Gastrocnemius medialis (tissue), 4 donors: ENCODE data around the gene DBP. TPM values are rescaled to one million over a fixed set of nuclear protein-coding genes. Genes with fewer than 3 reads are reported as not detected.
A peak's percentile ranks its signal among the peaks of the same experiment; 100 is the strongest.

ENCODE experiments used
- ATAC-seq, 2 donors: fragments of 150-250 bp; one replicate each; pipeline ENCODE4 v1.9.1; 2016
- DNase-seq, 2 donors: peaks; one replicate each; pipeline ENCODE4 v3.0.0-alpha.2; 2019
- H3K27ac ChIP-seq, 4 donors: fragments of 200-600 bp; sonication (generic); 1 replicate in 1 of 4; 2 replicates in 3 of 4; pipeline ENCODE4 v1.5.1; 2016 to 2018; ENCODE audit warnings: mild to moderate bottlenecking in 2 of 4, moderate library complexity in 1 of 4
- H3K27me3 ChIP-seq, 3 donors: fragments of 200-600 bp; sonication (generic) in 2 of 3; 1 replicate in 1 of 3; 2 replicates in 2 of 3; pipeline versions ENCODE4 v1.5.1 to v1.6.0; 2016 to 2019; ENCODE audit warnings: mild to moderate bottlenecking in 1 of 3, moderate library complexity in 1 of 3
- H3K36me3 ChIP-seq, 2 donors: fragments of 200-600 bp; sonication (generic) in 1 of 2; one replicate each; pipeline ENCODE4 v1.5.1; 2017 to 2018
- H3K4me1 ChIP-seq, 2 donors: fragments of 200-600 bp; sonication (generic) in 1 of 2; one replicate each; pipeline ENCODE4 v1.5.1; 2016 to 2017; ENCODE audit warnings: mild to moderate bottlenecking in 2 of 2
- H3K4me3 ChIP-seq, 4 donors: fragments of 200-600 bp; sonication (generic) in 3 of 4; 1 replicate in 1 of 4; 2 replicates in 3 of 4; pipeline ENCODE4 v1.5.1; 2016 to 2019; ENCODE audit warnings: mild to moderate bottlenecking in 2 of 4
- H3K9me3 ChIP-seq, 3 donors: fragments of 200-600 bp; sonication (generic) in 2 of 3; 1 replicate in 1 of 3; 2 replicates in 2 of 3; pipeline ENCODE4 v1.5.1; 2016 to 2019
- POLR2A ChIP-seq, 2 donors: fragments of 450-650 bp; IDR thresholded peaks; one replicate each; pipeline ENCODE4 v1.6.1; 2017; ENCODE audit warnings: antibody characterized with exemption in 2 of 2, mild to moderate bottlenecking in 2 of 2, moderate library complexity in 2 of 2
- in situ Hi-C, 4 donors: fragments of 200-750 bp; cut with MboI; loops; one replicate each; pipeline versions ENCODE4 v1.15.0 to v1.8.0; 2017; ENCODE audit warnings: low sequenced_read_pairs in 4 of 4
- intact Hi-C: fragments of 100-400 bp; cut with DNase I; formaldehyde crosslinking; loops from one replicate; pipeline ENCODE4 v1.15.1; 2023; ENCODE audit warnings: low total_unique reads
- total RNA-seq, 4 donors: library from RNA; depleted of rRNA; stranded (reverse); fragments of >200 nt; gene quantifications; one replicate each; pipeline versions ENCODE4 v1.1.0 to v1.2.3, GENCODE V29; 2016
- TF ChIP-seq, protein P1 (sequence below), 5 experiments: fragments of 450-650 bp in 3 of 5; fragments of 200-600 bp in 2 of 5; sonication (generic) in 2 of 5; IDR thresholded peaks in 4 of 5; conservative IDR thresholded peaks in 1 of 5; 1 replicate in 4 of 5; 2 replicates in 1 of 5; pipeline ENCODE4 v1.5.1; 2016 to 2019; ENCODE audit warnings: antibody characterized with exemption in 5 of 5, mild to moderate bottlenecking in 3 of 5, moderate library complexity in 3 of 5

DBP gene
- total RNA-seq, 4 donors from 2014 or later: 1.7 to 12.9 (median 4.4) TPM

DNA sequence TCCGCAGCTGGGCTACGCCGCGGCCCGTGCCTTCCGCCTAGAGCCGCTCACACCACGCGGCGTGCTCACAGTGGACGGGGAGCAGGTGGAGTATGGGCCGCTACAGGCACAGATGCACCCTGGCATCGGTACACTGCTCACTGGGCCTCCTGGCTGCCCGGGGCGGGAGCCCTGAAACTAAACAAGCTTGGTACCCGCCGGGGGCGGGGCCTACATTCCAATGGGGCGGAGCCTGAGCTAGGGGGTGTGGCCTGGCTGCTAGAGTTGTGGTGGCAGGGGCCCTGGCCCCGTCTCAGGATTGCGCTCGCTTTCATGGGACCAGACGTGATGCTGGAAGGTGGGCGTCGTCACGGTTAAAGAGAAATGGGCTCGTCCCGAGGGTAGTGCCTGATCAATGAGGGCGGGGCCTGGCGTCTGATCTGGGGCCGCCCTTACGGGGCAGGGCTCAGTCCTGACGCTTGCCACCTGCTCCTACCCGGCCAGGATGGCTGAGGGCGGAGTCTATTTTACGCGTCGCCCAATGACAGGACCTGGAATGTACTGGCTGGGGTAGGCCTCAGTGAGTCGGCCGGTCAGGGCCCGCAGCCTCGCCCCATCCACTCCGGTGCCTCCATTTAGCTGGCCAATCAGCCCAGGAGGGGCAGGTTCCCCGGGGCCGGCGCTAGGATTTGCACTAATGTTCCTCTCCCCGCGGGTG is 7.4 kb downstream of the DBP start:
- peak overlapping the region in 1 of 4 donors; percentile 40 for H3K4me3 ChIP-seq
- H3K4me1 ChIP-seq: peaks cover 54 to 59% of the 10 kb centered on the region in 2 donors
- peaks cover 0 to 4% of the 10 kb centered on the region in 2 donors for H3K36me3 ChIP-seq
- intact Hi-C loops: loop anchor here (10.0 kb wide), 1 partner anchor 1245 kb away; the partner anchor contains the start of genes AKT1S1 and TBC1D17
- peak in 1 of 2 donors; percentile 81 for DNase-seq
- in situ Hi-C loops: loop anchor here in 1 of 4 donors (25.0 kb wide), 1 partner anchor 108 kb away; the partner anchor contains the start of genes IZUMO1 and RASIP1
- no peak for TF ChIP-seq POLR2A (IDR thresholded peaks at IDR 0.05)
- TF ChIP-seq, protein P1, sequence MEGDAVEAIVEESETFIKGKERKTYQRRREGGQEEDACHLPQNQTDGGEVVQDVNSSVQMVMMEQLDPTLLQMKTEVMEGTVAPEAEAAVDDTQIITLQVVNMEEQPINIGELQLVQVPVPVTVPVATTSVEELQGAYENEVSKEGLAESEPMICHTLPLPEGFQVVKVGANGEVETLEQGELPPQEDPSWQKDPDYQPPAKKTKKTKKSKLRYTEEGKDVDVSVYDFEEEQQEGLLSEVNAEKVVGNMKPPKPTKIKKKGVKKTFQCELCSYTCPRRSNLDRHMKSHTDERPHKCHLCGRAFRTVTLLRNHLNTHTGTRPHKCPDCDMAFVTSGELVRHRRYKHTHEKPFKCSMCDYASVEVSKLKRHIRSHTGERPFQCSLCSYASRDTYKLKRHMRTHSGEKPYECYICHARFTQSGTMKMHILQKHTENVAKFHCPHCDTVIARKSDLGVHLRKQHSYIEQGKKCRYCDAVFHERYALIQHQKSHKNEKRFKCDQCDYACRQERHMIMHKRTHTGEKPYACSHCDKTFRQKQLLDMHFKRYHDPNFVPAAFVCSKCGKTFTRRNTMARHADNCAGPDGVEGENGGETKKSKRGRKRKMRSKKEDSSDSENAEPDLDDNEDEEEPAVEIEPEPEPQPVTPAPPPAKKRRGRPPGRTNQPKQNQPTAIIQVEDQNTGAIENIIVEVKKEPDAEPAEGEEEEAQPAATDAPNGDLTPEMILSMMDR (IDR thresholded peaks at IDR 0.05 in 4 of 5, conservative IDR thresholded peaks at IDR 0.05 in 1 of 5): no peak
- H3K9me3 ChIP-seq: no peaks in the 10 kb centered on the region
- ATAC-seq: peak in 1 of 2 donors; percentile 9
- peak overlapping the region; percentile 97 to 100 (median 100) for H3K27ac ChIP-seq
- H3K27me3 ChIP-seq: no peaks in the 10 kb centered on the region

DNA sequence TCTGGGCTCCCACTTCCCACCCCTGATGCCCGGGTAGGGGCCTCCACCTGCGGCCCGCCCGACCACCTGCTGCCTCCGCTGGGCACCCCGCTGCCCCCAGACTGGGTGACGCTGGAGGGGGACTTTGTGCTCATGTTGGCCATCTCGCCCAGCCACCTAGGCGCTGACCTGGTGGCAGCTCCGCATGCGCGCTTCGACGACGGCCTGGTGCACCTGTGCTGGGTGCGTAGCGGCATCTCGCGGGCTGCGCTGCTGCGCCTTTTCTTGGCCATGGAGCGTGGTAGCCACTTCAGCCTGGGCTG is 7.9 kb downstream of the DBP start:
- TF ChIP-seq, protein P1 (IDR thresholded peaks at IDR 0.05 in 4 of 5, conservative IDR thresholded peaks at IDR 0.05 in 1 of 5): no peak
- no peak for TF ChIP-seq POLR2A (IDR thresholded peaks at IDR 0.05)
- peak overlapping the region; percentile 97 to 100 (median 100) for H3K27ac ChIP-seq

DNA sequence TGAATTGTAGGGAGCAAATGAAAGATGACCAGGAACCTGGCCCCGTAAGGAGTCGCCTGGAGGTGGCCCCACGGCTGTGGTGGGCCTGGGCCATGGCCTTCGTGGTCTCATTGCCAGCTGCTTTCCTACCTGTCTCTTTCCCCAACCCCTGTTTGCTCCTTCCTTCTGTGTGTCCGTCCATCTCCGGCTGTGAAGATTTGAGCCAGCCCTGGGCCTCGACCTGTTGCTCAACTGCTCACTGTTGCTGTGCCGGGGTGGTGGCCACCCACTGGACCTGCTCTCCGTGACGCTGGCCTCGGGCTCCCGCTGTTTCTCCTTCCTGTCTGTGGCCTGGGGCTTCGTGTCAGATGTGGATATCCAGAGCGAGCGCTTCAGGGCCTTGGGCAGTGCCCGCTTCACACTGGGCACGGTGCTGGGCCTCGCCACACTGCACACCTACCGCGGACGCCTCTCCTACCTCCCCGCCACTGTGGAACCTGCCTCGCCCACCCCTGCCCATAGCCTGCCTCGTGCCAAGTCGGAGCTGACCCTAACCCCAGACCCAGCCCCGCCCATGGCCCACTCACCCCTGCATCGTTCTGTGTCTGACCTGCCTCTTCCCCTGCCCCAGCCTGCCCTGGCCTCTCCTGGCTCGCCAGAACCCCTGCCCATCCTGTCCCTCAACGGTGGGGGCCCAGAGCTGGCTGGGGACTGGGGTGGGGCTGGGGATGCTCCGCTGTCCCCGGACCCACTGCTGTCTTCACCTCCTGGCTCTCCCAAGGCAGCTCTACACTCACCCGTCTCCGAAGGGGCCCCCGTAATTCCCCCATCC is 8.5 kb downstream of the DBP start:
- in situ Hi-C loops (loop anchor here in 1 of 4 donors (25.0 kb wide), 1 partner anchor 109 kb away; the partner anchor contains the start of genes IZUMO1 and RASIP1), intact Hi-C loops (no loop called here)
- Histone ChIP-seq H3K27ac (peak overlapping the region in 2 of 4 donors; percentile 99 to 100), H3K36me3 (peaks cover 0 to 4% of the 10 kb centered on the region in 2 donors), H3K9me3 (no peaks in the 10 kb centered on the region), H3K4me1 (peaks cover 50 to 56% of the 10 kb centered on the region in 2 donors), H3K27me3 (no peaks in the 10 kb centered on the region), H3K4me3 (no peak overlapping the region)
- TF ChIP-seq POLR2A (IDR thresholded peaks at IDR 0.05): no peak
- TF ChIP-seq, protein P1 (IDR thresholded peaks at IDR 0.05 in 4 of 5, conservative IDR thresholded peaks at IDR 0.05 in 1 of 5): no peak
- DNase-seq (no peak), ATAC-seq (no peak)

More for the DNA sequence above, 7.9 kb downstream of the DBP start:
- peaks cover 0 to 4% of the 10 kb centered on the region in 2 donors for H3K36me3 ChIP-seq
- H3K27me3 ChIP-seq: no peaks in the 10 kb centered on the region
- no peak for ATAC-seq
- H3K9me3 ChIP-seq: no peaks in the 10 kb centered on the region
- DNase-seq: no peak
- no peak overlapping the region for H3K4me3 ChIP-seq
- in situ Hi-C loops (loop anchor here in 1 of 4 donors (25.0 kb wide), 1 partner anchor 108 kb away; the partner anchor contains the start of genes IZUMO1 and RASIP1), intact Hi-C loops (no loop called here)
- peaks cover 53 to 59% of the 10 kb centered on the region in 2 donors for H3K4me1 ChIP-seq

DNA sequence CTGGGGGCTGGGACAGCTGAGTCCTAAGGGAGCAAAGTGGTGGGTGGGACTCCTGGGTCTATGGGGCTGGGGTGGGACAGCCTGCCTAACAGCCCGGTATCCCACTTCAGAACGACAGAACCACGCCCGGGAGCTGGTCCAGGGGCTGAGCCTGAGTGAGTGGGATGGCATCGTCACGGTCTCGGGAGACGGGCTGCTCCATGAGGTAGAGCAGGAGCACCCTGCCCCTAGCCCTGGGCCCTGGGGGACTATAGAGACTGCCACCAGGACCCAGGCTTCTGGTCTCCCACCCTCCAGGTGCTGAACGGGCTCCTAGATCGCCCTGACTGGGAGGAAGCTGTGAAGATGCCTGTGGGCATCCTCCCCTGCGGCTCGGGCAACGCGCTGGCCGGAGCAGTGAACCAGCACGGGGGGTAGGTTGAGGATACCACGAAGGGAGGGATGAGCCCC is 9.3 kb downstream of the DBP start:
- no peak for DNase-seq
- Histone ChIP-seq H3K4me1 (peaks cover 46 to 54% of the 10 kb centered on the region in 2 donors), H3K4me3 (no peak overlapping the region), H3K27me3 (no peaks in the 10 kb centered on the region), H3K9me3 (no peaks in the 10 kb centered on the region), H3K36me3 (peaks cover 0 to 4% of the 10 kb centered on the region in 2 donors), H3K27ac (peak overlapping the region in 1 of 4 donors; percentile 100)
- ATAC-seq: no peak
- TF ChIP-seq, protein P1 (IDR thresholded peaks at IDR 0.05 in 4 of 5, conservative IDR thresholded peaks at IDR 0.05 in 1 of 5): no peak
- intact Hi-C loops: no loop called here
- in situ Hi-C loops: loop anchor here in 1 of 4 donors (25.0 kb wide), 1 partner anchor 109 kb away; the partner anchor contains the start of genes IZUMO1 and RASIP1
